GM18499 (cell line): ENCODE measurements around the gene SLC38A6.

Experiments
- ATAC-seq: cut with Tn5 transposase; IDR thresholded peaks from one replicate; pipeline ENCODE4 v1.9.1; 2021; ENCODE audit warnings: moderate number of reproducible peaks; ENCODE audit not compliant: insufficient read depth, unreplicated experiment

SLC38A6 gene

DNA sequence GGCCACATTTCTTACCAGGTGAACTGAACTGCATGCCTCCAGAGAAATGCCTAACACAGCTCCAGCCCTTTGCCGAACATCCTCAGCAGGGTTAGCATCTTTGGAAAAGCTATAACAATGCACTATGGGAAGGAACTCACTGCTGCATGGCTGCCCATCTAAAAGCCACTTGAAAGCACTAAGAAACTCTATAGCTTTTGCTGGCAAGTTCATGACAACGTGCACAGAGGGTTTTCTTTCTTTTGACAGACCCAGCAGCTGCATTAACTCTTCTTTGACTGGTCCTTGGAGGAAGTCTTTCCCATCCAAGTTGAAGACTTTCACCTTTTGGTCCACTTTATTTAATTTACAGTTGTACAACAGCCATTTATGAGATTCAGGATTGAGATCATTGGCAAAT, 5.5 kb upstream of the SLC38A6 start:
- ATAC-seq: no peak

DNA sequence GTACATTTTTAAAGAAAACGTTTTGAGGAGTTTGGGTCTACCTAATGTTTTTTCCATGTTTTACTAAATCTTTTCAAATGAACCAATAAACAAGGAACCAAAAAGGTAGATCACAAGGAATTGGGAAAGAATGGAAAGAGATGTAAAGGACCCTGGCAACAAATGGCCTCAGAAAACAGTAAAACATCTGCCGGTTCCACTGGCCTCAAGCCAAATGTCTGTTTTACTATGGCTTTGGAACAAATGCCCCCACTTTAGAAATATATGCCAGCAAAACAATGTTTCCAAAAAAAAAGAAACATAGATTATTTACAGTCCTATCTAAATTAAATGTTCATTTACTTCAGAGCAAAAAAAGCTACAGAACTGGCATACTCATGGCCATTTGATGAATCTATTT, 3.2 kb upstream of the SLC38A6 start:
- ATAC-seq: no peak

DNA sequence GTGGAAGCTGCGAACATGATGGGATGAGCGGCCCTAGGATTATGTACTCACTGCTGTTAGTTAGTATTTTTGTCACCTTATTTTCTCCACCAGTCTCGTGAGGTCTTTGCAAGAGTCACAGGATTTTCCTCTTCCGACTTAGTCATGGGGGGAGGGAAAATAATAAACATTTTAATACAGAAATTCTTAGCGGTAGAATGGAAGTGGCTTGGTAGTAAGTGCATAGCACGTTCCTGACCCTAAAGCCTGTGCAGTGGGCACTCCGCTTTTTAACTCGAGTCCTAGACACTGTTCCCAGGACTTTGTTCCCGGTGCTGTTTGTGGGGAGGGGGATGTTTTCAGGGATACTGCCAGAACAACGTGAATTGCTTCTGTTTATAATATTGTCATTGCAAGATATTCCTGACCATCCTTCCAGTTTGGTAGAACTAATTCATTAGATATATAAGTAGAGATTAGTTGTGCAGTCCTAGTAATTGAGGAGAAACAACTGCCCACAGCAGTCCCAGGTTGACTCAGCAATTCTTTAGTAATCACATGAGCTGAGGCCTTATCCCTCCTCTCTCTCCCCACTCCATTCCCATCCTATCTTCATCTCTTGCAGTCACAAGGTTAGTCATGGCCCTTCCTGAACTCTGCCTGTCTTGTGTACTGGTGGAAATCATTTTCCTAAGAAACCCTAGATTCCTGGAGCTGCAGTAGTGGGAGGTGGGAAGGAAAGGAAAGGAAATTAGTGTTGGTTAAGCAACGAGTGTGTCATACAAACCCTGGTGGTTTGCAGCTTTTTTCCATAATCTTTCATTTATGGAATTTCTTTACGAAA, 799 bp downstream of the SLC38A6 start:
- ATAC-seq: no peak

DNA sequence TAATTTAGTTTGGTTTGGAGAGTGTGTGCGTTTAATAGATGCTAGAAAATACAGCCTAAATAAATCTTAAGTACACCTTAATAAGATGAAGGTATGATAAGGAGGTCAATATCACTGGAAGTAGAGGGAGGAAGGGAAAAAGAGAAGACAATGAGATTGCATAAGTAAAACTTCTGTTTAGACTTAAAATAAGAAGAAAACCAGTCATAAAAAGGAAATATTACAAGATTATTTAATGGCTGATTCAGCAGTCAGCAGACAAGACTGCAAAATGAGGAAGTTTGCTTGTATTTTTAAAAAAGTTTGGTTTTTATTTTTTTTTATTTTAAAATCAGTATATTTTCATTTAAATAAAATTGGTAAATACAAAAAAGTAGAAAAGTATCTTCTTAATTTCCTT, 3.2 kb downstream of the SLC38A6 start:
- no peak for ATAC-seq

DNA sequence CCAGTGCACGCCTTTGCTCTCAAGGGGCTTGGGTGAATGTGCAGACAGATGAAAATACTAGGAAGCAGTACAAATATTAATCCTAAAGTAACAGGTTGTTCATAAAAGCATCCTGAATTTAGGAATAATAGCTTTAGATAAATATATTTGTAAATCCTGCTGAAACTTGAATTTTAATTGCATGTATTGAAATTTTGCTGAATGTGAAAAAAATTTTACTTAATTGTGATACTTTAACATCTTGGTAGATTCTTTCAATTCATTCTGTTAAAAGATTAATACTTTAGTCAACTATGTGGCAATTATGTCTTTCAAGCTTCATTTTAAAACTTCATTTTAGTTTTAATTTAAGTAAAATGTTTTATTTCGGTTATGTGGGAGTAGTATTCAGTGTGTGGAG, 5.5 kb downstream of the SLC38A6 start:
- no peak for ATAC-seq

DNA sequence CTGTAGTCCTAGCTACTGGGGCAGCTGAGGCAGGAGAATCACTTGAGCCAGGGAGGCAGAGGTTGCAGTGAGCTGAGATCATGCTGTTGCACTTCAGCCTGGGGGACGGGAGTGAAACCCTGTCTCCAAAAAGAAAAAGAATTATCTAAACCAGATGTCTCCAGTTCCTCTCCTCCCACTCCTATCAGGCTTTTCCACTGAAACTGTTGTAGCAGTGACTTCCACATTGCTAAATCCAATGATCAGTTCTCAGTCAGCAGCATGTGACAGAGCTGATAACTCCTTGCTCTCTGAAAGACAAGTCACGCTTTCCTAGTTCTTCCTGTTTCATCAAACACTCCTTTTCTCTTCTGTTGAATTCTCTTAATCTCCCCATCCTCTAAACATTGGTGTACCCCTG, 8.6 kb downstream of the SLC38A6 start:
- no peak for ATAC-seq

DNA sequence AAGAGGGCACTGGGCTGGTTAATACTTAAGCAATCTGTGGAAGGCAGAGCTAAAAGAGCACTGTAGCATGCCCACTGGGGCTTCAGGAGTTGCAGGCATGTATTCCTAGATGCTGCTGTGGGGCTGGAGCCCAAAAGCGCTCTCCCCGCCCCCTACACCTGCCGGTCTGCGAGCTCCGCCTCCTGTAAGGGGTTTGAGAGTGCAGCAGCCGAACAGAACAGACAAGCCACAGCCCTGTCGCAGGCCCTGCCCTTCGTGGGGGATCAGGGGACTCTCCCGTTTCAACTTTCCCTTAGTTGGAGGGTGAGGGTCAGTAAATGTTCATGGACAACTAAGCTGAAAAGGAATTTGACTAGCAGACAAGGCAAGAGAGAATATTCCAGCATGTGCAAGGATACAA, 17.6 kb downstream of the SLC38A6 start:
- no peak for ATAC-seq

DNA sequence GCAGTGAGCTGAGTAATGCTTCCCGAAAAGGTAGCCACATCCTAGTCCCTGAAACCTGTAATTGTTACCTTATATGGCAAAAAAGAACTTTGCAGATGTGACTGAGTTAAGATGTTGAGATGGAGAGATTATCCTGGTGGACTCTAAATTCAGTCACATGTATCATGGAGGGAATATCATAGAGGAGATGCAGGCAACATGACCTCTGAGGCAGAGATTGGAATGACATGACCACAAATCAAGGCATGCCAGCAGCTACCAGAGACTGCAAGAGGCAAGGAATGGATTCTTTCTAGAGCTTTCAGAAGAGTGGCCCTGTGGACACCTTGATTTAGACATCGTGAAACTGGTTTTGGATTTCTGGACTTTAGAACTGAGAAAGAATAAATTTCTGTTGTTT, 18.5 kb downstream of the SLC38A6 start:
- no peak for ATAC-seq

DNA sequence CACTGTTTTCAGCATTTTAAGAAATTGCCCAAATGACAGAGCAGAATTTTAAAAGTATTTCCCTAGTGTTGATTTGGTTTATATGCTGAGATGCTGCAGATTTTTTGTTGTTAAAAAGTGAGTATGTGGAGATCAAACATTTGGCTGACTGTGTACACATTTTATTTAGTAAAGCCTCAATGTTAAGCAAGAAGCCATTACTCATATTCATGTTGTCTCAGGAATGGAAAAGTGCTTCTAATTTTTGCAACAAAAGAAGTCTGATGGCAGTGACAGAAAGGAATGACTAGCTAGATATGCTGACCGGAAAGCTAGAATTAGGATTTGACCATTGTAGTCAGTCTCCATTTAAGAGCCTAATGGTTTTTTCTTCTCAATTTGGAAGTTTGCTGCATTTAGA, 22.5 kb downstream of the SLC38A6 start:
- ATAC-seq: no peak

DNA sequence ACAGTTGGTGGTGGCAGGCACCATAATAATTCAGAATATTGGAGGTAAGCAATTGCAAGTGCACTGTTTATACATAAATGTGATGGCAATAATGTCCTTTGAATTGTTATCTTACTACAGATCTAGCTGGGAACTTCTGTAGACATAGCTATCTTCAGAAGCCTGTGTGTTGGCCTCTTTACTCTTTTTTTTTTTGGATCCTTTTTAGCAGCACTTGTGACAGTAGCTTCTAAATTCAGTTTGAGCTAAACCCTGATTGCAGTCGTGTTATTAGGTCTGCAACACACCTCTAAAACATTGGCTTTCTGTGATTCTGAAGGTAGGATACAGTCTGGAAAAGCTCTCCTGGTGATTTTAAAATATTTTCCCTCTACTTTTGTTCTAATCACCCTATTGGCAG, 38.5 kb downstream of the SLC38A6 start:
- no peak for ATAC-seq

DNA sequence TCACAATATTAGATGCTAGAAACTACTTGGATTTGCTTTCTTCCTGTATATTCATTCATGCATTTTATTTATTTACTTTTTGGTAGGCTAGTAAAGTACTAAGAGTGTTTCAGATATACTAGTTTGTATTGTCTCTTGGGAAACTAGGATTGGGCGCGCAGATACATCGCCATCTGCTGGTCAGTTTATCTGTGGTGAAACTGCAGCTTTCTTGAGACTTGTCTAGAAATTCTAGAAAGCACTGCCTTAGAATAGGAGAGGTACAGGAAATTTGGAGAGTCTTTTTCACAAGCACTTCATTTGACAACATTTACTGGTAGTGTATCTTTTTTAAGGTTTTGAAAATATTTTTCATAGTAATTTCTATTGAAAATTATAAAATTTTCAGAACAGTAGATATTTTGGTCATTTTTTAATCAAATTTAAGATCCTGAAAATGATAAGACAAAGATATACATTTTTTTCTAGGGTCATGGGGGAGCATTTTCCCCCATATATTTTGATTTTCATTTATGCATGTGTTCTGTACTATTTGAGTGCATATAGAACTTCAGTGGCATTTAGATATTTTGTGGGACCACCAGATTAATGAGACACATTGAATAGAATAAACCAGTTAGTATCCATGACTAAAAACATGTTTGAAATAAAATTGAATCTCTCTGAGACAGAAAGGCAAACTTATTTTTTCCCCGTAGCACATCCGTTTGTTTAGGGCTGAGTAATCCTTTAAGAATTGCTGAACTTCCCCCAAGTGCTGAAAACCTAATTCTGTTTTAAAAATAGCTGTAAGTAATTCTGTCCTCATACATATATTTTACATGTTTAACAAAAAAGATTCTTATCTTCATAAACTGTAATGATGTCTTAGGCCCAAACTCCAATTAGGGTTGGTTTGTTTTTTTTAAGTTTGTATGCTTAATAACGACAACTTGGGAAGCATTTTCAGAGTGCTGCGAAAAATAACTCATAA, 44.5 kb downstream of the SLC38A6 start:
- ATAC-seq: no peak

DNA sequence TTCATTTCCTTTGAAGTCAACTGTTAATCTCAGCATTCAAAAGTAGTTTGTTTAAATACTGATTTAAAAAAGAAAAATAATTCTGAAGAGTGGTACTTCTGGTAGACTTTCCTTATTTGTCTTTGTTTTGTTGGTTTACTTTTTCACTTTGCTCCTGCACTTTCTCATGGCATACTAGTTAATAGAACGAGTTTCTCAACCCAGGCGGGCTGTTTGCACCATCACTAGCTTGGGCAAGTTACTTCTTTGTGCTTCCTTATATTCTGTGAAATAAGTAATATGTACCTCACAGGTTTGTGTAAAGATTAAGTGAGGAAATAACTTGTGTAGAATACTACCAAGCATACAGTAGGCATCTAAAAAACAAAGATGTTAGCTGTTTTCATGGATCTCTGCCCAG, 45.5 kb downstream of the SLC38A6 start:
- ATAC-seq: no peak

DNA sequence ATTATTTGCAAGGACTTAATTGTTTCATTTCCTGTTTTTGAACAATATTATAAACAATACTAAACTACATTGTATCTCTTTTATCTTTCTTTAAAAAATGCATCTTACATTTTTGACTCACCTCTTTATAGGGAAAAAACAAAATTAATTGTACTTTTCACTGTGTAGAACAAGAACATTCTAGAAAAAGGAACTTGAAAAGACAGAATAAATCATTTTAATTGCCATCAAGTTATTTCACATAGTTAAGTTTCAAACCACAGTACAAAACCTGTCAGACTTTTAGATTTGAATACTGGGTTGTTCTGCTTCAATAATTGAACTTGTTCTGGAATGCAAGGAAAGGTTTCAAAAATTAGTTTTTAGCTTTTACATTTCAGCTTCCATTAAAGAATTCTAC, 50.0 kb downstream of the SLC38A6 start:
- no peak for ATAC-seq

DNA sequence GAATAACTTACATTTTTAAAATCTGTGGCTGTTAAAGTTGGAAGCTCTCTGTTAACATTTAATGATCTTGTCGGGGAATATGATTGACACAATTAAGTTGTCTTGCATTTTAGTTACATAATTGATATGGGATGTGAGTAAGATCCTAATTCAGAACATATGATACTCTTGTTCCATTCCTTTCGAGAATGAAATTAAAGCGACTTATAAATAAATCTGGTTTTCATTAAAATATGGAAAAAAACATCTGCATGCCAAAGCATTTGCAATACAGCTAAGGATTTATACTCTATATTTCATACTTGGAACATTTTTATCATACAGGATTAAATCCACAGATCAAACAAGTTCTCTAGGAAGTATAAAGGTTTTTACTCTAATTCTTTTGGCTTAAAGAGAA, 52.0 kb downstream of the SLC38A6 start:
- no peak for ATAC-seq

DNA sequence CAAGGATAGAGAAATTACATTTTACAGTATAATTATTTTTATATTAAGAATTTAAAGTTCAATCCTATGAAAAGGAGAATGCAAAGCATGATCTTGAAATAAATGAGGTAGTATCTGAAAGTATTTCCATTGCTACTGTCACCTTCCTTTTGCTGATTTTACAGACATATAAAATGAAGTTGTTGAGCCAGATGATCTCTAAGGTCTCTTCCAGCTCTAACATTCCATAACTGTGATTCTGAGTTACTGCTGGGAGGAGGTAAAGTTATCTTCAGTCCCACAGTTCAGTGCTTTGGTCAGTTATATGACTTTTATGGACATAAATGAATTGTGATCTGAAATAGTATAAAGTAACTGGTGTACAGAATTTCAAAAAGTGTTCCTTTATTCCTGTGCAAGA, 52.8 kb downstream of the SLC38A6 start:
- ATAC-seq: no peak

DNA sequence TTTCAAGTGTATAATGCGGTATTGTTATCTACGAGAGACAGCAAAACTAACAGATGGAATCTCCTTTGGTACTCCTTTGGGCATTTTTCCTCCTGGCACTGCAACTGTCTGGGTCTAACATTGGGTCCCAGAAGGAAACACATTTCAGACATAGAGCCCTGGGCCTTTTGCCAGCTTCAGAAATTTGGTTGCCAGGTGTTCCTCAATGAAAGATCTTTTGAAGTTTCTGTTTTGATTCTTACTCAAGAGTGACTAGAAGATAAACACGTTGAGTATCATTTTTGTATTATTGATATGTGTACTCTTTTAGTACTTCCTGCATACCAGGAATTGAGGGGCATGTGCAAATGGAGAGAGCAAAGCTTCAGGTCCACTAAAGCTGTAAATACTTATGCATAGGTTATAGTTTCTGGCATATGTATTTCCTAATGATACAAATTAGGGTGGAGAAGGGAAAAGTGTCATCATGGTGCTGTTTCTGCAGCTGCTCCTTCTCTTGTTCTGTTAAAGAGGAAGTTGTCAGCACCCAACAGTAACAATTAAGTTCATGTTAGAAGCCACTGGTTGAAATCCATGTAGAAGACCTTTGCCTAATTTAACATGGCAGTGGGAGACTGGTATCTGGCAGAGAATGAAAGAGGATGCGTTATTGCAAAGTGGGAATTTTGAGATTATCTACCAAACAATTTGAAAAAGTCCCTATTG, 53.5 kb downstream of the SLC38A6 start:
- peak; percentile 80 for ATAC-seq

DNA sequence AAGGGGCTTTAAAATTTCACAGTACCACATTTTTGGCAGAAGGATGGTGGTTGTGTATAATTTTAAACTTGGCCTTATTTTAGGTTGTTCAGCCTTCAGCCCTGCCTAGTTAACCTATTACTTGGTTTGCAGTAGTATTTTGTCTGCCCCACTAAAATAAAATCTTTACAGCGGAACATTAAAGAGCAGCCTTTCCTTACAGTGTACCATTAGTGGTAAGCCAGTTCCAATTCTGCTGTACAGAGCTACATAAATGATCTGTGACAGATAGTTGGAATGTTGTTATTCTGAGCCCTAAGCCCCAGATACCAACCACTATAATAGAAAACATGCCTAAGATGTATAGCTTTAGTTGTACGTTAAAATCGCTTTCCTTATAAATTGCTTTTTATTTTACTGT, 56.2 kb downstream of the SLC38A6 start:
- ATAC-seq: no peak

DNA sequence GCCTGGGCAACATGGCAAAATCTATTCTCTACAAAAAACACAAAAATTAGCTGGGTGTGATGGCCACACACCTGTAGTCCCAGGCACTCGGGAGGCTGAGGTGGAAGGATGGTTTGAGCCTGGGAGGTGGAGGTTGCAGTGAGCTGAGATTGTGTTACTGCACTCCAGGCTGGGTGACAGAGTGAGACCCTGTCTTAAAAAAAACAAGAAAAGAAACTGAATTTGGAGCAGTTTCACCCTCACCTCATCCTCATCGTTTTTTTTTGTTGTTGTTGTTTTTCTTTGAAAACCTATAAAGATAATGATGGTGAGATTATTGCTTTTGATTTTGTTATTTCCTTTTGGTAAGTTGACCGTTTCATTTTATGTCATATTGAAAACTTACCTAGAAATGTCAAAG, 60.7 kb downstream of the SLC38A6 start:
- no peak for ATAC-seq

DNA sequence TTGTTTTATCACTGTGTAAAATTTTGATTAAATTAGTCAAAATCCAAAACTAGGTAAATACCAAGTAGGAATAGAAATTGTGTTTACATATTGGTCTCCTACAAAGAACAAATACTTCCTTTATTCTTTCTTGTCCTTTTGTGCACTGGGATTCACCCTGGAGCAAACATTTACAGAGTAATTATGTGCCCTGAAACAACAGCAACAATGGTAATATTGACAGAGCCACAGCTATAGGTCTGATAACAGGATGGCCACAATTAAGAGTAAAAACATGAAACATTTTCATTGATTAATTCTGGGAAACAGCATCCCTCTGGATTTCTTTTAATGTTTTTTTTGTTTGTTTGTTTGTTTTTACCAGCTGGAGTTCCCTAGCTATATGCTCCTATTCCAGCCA, 61.2 kb downstream of the SLC38A6 start:
- no peak for ATAC-seq

DNA sequence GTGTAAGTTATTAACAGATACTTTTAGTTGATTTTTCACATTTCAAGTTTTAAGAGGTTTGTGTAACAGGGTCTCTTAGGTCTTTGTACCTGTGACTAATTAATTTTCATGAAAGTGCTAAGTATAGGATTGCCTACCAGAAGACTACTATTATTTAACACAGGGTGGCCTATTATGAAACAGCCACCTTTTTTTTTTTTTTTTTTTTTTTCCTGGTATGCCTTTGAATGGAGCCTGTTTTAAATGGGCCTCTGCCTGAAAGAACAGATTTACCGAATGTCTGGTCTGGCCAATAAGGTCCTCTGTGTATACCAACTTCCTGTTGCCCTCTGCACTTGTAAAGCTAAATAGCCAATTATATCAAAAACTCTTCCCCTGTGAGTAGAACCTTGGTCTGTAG, 62.5 kb downstream of the SLC38A6 start:
- ATAC-seq: no peak

DNA sequence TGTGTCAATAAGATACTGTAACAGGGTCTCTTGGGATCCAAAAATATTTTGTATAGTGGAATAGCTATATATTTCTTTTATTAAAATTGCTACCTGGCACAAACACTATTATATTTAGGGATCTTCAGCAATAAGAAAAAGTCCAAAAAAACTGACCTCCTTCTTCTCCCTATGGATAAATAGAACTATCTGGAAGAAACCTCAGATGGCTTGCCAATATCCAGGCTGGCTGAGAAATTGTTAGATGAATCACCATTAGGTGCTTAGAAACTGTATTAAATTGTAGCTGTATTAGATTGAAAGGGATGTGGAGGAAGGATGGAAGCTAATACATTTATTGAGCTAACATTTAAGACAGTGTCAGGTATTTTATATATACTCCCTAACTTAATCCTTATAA, 66.0 kb downstream of the SLC38A6 start:
- no peak for ATAC-seq
